Neural progenitor cell (in vitro differentiated cells): ENCODE results near the gene FCSK.
"Not testable (repeated sequence)": the region's sequence is repeated elsewhere in the genome, so short reads cannot be mapped to it uniquely, and the experiment has no call there.

ENCODE experiments used
- EZH2phosphoT487 ChIP-seq: fragments of 200-600 bp; sonication (generic); IDR thresholded peaks from 2 replicates; pipeline ENCODE4 v1.6.1; 2017; ENCODE audit warnings: antibody characterized with exemption
- TF ChIP-seq, protein P1 (sequence below): fragments of 200-600 bp; sonication (generic); IDR thresholded peaks from 2 replicates; pipeline ENCODE4 v1.5.1; 2017; ENCODE audit warnings: antibody characterized with exemption, mild to moderate bottlenecking

DNA sequence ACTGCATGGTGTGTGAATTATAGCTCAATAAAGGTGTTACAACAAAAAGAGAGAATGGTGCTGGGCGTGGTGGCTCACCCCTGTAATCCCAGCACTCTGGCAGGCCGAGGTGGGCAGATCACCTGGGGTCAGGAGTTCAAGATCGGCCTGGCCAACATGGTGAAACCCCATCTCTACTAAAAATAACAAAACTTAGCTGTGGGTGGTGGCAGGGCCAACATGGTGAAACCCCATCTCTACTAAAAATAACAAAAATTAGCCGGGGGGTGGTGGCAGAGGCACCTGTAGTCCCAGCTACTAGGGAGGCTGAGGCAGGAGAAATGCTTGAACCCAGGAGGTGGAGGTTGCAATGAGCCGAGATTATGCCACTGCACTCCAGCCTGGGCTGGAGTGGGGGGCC is 48.3 kb upstream of the FCSK start:
- TF ChIP-seq, protein P1, sequence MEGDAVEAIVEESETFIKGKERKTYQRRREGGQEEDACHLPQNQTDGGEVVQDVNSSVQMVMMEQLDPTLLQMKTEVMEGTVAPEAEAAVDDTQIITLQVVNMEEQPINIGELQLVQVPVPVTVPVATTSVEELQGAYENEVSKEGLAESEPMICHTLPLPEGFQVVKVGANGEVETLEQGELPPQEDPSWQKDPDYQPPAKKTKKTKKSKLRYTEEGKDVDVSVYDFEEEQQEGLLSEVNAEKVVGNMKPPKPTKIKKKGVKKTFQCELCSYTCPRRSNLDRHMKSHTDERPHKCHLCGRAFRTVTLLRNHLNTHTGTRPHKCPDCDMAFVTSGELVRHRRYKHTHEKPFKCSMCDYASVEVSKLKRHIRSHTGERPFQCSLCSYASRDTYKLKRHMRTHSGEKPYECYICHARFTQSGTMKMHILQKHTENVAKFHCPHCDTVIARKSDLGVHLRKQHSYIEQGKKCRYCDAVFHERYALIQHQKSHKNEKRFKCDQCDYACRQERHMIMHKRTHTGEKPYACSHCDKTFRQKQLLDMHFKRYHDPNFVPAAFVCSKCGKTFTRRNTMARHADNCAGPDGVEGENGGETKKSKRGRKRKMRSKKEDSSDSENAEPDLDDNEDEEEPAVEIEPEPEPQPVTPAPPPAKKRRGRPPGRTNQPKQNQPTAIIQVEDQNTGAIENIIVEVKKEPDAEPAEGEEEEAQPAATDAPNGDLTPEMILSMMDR, result not testable (repeated sequence)
- TF ChIP-seq EZH2phosphoT487, result not testable (repeated sequence)
